ENCODE measurements around the gene USP53. TPM values are rescaled to one million over a fixed set of nuclear protein-coding genes. Genes with fewer than 3 reads are reported as not detected.
A peak's percentile ranks its signal among the peaks of the same experiment; 100 is the strongest.
"Not testable (repeated sequence)": the region's sequence is repeated elsewhere in the genome, so short reads cannot be mapped to it uniquely, and the experiment has no call there.

The USP53 gene
- total RNA-seq, result 34.6 TPM
- long read RNA-seq, full-length matches to known transcripts, result 1 of 13 reads
- long read RNA-seq, partial matches to known transcripts, result 2 of 13 reads
- long read RNA-seq, other reads (novel, unspliced or antisense), result 10 of 13 reads

GRCh38 chr4:119212234-119212963, at the start of gene USP53:
USP53 (plus strand) TSS chr4:119212713; CDS start chr4:119239760, 27,047 bp downstream.
- ATAC-seq (peak; percentile 97), DNase-seq (peak; percentile 98)
- intact Hi-C loops (cut with micrococcal nuclease), result no loop called here

GRCh38 chr4:119165767-119166166, 46.7 kb upstream of the USP53 start:
- no peak for DNase-seq
- intact Hi-C loops (cut with micrococcal nuclease), result no loop called here
- no peak for ATAC-seq

DNA sequence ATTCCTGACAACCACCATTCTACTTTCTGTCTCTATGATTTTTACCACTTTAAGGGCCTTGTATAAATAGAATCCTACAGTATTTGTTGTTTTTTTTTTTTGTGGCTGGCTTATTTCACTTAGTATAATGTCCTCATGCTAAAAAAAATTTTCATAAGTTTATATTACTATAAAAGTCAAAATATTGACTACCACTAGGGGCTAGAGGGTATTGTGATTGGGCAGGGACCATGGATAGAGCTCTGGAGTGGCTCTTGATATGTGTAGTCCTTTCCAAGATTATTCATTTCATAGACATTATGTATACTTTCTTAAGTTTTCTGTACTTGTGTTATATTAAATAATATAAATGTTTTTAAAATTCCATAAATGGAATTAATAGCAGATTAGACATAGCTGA, 42.3 kb upstream of the USP53 start:
- DNase-seq, result no peak
- intact Hi-C loops (cut with micrococcal nuclease), result no loop called here
- no peak for ATAC-seq

- no peak for ATAC-seq
These were observed 40.3 kb upstream of the USP53 start for GRCh38 chr4:119172223-119172622.

DNA sequence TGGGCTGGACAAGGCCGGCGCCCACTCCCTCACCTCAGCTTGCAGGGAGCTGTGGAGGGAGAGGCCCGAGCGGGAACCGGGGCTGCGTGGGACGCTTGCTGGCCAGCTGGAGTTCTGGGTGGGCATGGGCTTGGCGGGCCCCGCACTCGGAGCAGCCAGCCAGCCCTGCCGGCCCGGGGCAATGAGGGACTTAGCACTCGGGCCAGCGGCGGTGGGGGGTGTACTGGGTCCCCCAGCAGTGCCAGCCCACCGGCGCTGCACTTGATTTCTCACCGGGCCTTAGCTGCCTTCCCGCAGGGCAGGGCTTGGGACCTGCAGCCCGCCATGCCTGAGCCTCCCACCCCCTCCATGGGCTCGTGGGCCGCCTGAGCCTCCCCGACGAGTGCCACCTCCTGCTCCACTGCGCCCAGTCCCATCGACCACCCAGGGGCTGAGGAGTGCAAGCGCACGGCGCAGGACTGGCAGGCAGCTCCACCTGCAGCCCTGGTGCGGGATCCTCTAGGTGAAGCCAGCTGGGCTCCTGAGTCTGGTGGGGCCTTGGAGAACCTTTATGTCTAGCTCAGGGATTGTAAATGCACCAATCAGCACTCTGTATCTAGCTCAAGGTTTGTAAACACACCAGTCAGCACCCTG, 38.7 kb upstream of the USP53 start:
- DNase-seq; intact Hi-C loops (cut with micrococcal nuclease); ATAC-seq: not testable (repeated sequence)

More at GRCh38 chr4:119172223-119172622, 40.3 kb upstream of the USP53 start:
- intact Hi-C loops (cut with micrococcal nuclease), result no loop called here
- no peak for DNase-seq

DNA sequence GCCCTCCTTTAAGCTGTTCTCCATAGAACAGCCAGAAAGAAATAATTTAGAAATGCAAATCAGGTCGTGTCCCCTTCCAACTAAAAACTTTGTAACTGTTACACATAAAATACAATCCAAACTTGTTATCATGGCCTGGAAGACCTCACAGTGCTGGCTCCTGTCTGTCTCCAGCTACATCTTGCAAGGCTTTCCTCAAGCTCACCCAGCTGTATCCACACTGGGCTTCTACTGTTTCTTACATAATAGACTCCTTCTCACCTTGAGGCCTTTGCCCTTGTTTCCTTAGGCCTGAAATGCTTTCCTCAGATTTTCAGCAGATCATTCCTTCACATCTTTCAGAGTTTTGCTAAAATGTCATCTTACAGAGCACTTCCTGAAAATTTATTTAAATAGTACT, 33.5 kb upstream of the USP53 start:
- ATAC-seq (peak; percentile 48), DNase-seq (no peak)
- intact Hi-C loops (cut with micrococcal nuclease), result no loop called here

GRCh38 chr4:119184128-119184527, 28.4 kb upstream of the USP53 start:
- DNase-seq (no peak), ATAC-seq (no peak)
- intact Hi-C loops (cut with micrococcal nuclease), result no loop called here

GRCh38 chr4:119189638-119190037, 22.9 kb upstream of the USP53 start:
- intact Hi-C loops (cut with micrococcal nuclease), result no loop called here
- peak; percentile 82 for ATAC-seq
- DNase-seq, result no peak

DNA sequence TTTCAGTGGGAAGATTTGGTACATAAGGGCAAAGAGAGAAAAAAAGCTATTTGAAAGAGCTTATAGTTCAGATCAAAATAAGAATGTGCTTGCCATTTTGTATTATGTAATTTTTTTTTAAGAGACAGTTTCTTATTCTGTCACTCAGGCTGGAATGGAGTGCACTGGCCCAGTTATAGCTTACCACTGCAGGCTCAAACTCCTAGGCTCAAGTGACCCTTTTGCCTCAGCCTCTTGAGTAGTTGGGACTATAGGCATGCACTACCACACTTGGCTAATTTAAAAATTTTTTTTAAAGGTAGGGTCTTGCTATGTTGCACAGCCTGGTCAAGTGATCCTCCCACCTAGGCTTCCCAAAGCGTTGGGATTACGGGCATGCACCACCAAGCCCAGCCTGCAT, 22.2 kb upstream of the USP53 start:
- no peak for DNase-seq
- ATAC-seq, result peak; percentile 48
- intact Hi-C loops (cut with micrococcal nuclease), result no loop called here

- intact Hi-C loops (cut with micrococcal nuclease), result no loop called here
- ATAC-seq (peak; percentile 7), DNase-seq (no peak)
These were observed 21.0 kb upstream of the USP53 start for GRCh38 chr4:119191505-119191904.

DNA sequence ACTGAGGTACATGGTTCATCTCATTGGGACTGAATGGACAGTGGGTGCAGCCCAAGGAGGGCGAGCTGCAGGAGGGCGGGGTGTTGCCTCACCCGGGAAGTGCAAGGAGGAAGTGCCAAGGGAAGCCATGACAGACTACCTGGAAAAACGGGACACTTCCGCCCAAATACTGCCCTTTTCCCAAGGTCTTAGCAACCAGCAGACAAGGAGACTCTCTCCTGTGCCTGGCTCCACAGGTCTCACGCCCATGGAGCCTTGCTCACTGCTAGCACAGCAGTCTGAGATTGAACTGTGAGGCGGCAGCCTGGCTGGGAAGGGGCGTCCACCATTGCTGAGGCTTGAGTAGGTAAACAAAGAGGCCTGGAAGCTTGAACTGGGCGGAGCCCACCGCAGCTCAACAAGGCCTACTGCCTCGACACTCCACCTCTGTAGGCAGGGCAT, 14.7 kb upstream of the USP53 start:
- ATAC-seq (no peak), DNase-seq (no peak)
- intact Hi-C loops (cut with micrococcal nuclease), result no loop called here

GRCh38 chr4:119204916-119205315, 7.6 kb upstream of the USP53 start:
- no peak for ATAC-seq
- DNase-seq, result no peak
- intact Hi-C loops (cut with micrococcal nuclease), result no loop called here

DNA sequence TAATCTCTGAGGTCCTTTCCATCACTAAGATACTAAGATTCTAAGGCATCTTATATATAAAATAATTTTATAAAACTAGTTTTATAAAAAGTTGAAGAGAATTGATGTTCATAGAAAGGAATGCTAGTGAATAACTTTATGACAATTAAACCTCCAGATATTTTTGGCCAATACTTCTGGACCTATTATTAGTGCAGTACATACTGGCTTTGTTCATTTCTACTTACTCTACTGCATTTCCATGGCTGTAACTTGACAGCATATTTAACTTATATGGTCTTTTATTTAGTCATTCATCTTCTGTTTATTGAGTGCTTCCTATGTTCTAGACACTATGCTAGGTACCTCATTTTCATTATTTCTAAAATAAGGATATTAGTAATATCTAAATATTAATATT, 6.8 kb upstream of the USP53 start:
- DNase-seq (no peak), ATAC-seq (peak; percentile 41)
- intact Hi-C loops (cut with micrococcal nuclease), result no loop called here

DNA sequence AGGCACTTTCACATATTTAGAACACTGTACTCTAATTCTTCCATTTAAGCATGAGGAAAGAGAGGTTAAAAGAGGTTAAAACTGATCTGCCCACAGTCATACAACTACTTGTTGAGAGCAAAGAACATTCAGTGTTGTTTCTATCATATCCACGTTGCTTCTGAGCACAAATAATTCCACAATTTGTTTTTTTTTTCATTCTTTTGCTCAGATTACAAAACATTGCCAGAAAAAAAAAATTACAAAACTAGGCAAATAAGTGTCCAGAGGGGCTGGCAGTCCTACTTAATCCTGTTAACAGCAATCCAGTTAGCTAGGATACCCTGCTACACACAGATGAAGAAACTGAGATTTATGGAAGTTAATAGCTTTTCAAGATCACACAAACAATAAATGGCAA, 6.3 kb upstream of the USP53 start:
- DNase-seq (no peak), ATAC-seq (peak; percentile 67)
- intact Hi-C loops (cut with micrococcal nuclease), result no loop called here

DNA sequence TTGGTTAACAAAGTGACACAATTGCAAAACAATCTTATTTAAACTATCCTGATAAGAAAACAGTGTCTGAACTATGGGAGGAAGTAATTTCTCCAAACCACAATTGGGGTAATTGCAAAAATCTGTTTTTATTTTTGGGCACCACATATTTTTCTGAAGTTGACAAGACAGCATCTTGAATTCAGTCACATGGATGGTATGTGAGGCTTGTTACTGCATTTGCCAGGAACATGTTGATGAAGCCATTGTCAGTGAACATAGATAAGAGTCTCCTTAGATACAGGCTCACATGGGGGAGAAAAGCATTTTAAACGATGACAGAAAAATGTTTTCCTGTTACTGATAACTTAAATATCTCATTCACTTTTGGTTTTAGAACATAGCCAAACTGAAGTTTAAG, 5.5 kb upstream of the USP53 start:
- DNase-seq (no peak), ATAC-seq (peak; percentile 46)
- intact Hi-C loops (cut with micrococcal nuclease), result no loop called here

DNA sequence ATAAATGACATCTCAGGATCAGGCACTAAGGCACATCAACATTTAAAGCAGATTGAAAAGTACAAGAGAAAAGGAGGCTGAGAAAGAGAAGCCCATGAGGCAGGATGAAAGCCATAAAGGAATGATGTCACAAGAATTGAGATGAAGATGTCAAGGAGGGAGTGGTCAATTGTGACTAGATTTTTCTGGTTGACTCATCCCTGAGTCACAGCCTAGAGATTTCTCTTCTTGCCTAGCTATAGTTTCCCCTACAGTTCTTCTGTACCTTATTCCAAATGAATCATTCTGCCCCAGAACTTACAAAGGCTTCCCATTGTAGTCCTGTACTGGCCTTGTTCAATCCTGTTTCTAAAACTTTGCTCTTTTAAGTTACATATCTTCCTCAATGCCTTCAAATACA, 3.4 kb upstream of the USP53 start:
- no peak for DNase-seq
- ATAC-seq, result no peak
- intact Hi-C loops (cut with micrococcal nuclease), result no loop called here

DNA sequence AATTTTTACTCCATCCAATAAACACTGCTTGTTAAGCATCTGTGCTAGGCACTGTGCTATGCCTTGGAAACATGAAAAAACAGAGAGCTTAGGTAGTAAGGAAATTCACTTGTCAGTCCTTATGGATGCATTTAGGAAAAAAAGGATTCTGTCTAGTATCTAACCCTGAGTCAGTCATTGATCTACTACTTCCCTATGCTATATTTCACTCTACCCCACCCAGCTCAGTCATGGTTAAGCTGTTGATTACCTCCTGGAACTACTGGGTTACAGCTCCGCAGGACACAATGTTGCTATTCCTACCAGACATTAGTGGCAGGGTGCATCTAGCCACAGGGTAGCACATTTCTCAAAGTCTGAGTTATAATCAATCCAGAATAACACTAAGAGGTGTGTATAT, 2.9 kb upstream of the USP53 start:
- ATAC-seq (no peak), DNase-seq (no peak)
- intact Hi-C loops (cut with micrococcal nuclease), result no loop called here

DNA sequence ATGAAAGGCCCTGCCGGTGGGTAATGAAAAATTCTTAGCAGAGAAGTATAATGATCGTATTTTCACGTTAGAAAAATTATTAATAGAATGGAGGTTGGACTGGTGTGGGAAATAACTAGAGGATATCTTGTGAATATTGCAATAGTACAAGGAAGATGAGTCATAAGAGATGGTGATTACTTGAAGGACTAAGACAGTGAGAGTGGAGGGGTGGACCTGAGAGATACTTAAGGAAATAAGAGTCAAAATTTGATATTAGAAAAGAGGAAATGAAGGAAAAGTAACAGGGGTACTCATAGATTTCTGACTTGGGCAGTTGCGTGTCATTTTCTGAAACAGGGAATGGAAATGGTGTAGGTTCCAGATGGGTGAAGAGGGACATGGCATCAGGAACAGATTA, 1.7 kb upstream of the USP53 start:
- no peak for ATAC-seq
- intact Hi-C loops (cut with micrococcal nuclease), result no loop called here
- DNase-seq, result no peak

- no peak for ATAC-seq
- no peak for DNase-seq
- intact Hi-C loops (cut with micrococcal nuclease), result no loop called here
These were observed 663 bp upstream of the USP53 start for GRCh38 chr4:119211867-119212233.

GRCh38 chr4:119212964-119213606, 572 bp downstream of the USP53 start:
- intact Hi-C loops (cut with micrococcal nuclease), result no loop called here
- peak; percentile 89 for ATAC-seq
- peak; percentile 92 for DNase-seq
